IPS DF 19.7 (cell line): ENCODE results near the gene UGT1A10.

Source experiments
- DNase-seq: peaks from one replicate; pipeline ENCODE4 v3.0.0-alpha.2; 2013; ENCODE audit warnings: low read depth, low spot score

Gene UGT1A10

DNA sequence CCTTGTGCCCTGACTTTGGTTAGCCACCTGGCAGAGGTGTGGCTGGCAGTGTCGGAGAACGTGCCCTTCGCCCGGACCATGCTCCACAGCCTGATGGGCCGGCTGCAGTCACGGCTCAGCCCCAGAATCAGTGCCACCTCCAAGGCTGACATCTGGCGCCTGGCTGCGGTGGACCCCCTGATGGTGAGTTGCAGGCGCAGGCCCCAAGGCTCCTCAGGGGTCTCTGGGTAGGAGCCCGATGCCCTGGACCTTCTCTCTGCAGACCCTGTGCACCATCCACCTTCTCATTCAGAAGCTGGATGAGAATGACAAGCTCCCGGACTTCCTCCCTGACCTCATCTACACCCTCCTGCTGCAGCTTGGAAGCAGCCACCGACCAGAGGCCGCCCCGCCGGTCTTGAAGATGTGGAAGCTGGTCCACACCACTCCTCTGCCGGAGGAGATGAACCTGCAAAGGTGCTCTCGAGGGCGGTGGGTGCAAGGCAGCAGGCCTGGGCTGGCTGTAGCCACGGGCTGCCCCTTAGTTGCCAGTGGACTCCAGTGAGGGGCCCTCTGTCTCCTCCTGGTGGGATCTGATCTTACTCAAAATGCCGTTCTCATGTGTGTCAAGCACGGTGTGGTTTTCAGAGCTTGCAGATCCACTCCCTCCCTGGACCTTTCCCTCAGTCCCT is 186.0 kb downstream of the UGT1A10 start:
- DNase-seq = no peak
